ENCODE measurements around the gene PTPN5.
"Not testable (repeated sequence)": the region's sequence is repeated elsewhere in the genome, so short reads cannot be mapped to it uniquely, and the experiment has no call there.

DNA sequence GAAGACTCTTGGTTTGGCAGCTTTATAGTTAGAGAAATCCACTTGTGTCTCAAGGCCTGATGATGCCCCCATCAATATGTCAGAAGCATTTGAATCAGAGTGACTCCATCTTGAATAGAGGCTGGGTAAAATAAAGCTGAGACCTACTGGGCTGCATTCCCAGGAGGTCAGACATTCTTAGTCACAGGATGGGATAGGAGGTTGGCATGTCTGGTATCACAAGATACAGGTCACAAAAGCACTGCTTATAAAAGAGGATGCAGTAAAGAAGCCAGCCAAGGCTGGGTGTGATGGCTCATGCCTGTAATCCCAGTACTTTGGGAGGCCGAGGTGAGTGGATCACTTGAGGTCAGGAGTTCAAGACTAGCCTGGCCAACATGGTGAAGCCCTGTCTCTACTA lies 109.6 kb downstream of the PTPN5 start:
- TF ChIP-seq, protein P1, sequence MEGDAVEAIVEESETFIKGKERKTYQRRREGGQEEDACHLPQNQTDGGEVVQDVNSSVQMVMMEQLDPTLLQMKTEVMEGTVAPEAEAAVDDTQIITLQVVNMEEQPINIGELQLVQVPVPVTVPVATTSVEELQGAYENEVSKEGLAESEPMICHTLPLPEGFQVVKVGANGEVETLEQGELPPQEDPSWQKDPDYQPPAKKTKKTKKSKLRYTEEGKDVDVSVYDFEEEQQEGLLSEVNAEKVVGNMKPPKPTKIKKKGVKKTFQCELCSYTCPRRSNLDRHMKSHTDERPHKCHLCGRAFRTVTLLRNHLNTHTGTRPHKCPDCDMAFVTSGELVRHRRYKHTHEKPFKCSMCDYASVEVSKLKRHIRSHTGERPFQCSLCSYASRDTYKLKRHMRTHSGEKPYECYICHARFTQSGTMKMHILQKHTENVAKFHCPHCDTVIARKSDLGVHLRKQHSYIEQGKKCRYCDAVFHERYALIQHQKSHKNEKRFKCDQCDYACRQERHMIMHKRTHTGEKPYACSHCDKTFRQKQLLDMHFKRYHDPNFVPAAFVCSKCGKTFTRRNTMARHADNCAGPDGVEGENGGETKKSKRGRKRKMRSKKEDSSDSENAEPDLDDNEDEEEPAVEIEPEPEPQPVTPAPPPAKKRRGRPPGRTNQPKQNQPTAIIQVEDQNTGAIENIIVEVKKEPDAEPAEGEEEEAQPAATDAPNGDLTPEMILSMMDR (conservative IDR thresholded peaks at IDR 0.05 in 1 of 2, IDR thresholded peaks at IDR 0.05 in 1 of 2; ENCODE audit: extremely low read depth in 1 of 2, insufficient read depth in 1 of 2, low read depth in 1 of 2, low read length in 2 of 2) = not testable (repeated sequence)
- TF ChIP-seq EZH2 (IDR thresholded peaks at IDR 0.05; ENCODE audit: borderline replicate concordance, low read length) = not testable (repeated sequence)
